Gastroesophageal sphincter (tissue), 4 donors: ENCODE results near the gene FCN1. TPM values are rescaled to one million over a fixed set of nuclear protein-coding genes. Genes with fewer than 3 reads are reported as not detected.
A peak's percentile ranks its signal among the peaks of the same experiment; 100 is the strongest.
"Not testable (repeated sequence)": the region's sequence is repeated elsewhere in the genome, so short reads cannot be mapped to it uniquely, and the experiment has no call there.

ENCODE experiments used
- ATAC-seq: fragments of 150-250 bp; one replicate; pipeline ENCODE4 v1.9.1; 2016; ENCODE audit warnings: mild to moderate bottlenecking, moderate library complexity
- H3K27ac ChIP-seq, 4 donors: fragments of 200-600 bp; sonication (generic) in 3 of 4; 1 replicate in 3 of 4; 2 replicates in 1 of 4; pipeline ENCODE4 v1.5.1; 2016 to 2019
- H3K27me3 ChIP-seq: fragments of 200-600 bp; sonication (generic); one replicate; pipeline ENCODE4 v1.5.1; 2019
- H3K36me3 ChIP-seq, 2 donors: fragments of 200-600 bp; sonication (generic); one replicate each; pipeline ENCODE4 v1.5.1; 2019; ENCODE audit warnings: control low read depth in 1 of 2
- H3K4me1 ChIP-seq, 3 donors: fragments of 200-600 bp; sonication (generic); 1 replicate in 2 of 3; 2 replicates in 1 of 3; pipeline ENCODE4 v1.5.1; 2016 to 2019; ENCODE audit warnings: control low read depth in 2 of 3
- H3K4me3 ChIP-seq, 2 donors: fragments of 200-600 bp; sonication (generic); one replicate each; pipeline ENCODE4 v1.5.1; 2019; ENCODE audit warnings: mild to moderate bottlenecking in 1 of 2, moderate library complexity in 1 of 2
- H3K9me3 ChIP-seq, 3 donors: fragments of 200-600 bp; sonication (generic); one replicate each; pipeline ENCODE4 v1.5.1; 2017 to 2019; ENCODE audit warnings: control low read depth in 2 of 3
- EP300 ChIP-seq: sonication (generic); formaldehyde crosslinking; IDR thresholded peaks from one replicate; pipeline ENCODE4 v1.6.1; 2017; ENCODE audit warnings: antibody characterized with exemption, mild to moderate bottlenecking
- POLR2A ChIP-seq, 2 donors: fragments of 450-650 bp; IDR thresholded peaks; one replicate each; pipeline ENCODE4 v1.6.1; 2017; ENCODE audit warnings: antibody characterized with exemption in 2 of 2, mild to moderate bottlenecking in 2 of 2, moderate library complexity in 1 of 2
- POLR2AphosphoS5 ChIP-seq: sonication (generic); formaldehyde crosslinking; IDR thresholded peaks from one replicate; pipeline ENCODE4 v1.6.1; 2017; ENCODE audit warnings: antibody characterized with exemption
- WGBS, 2 donors: methylation state at CpG; one replicate each; pipeline ENCODE4 v1.1.5; 2018; ENCODE audit warnings: low coverage in 1 of 2; 5-methylcytosine and 5-hydroxymethylcytosine counted together
- small RNA-seq, 4 donors: library from RNA; depleted of rRNA; stranded (forward); fragments of <200 nt; gene quantifications; one replicate each; pipeline ENCODE3, GENCODE V24; 2016
- total RNA-seq, 4 donors: library from RNA; depleted of rRNA; stranded (reverse); fragments of >200 nt; gene quantifications; one replicate each; pipeline ENCODE4 v1.1.0, GENCODE V29; 2016
- TF ChIP-seq, protein P1 (sequence below), 4 experiments: fragments of 200-600 bp in 2 of 4; fragments of 450-650 bp in 2 of 4; sonication (generic) in 1 of 4; IDR thresholded peaks; one replicate each; pipeline ENCODE4 v1.5.1; 2017 to 2019; ENCODE audit warnings: antibody characterized with exemption in 4 of 4, mild to moderate bottlenecking in 2 of 4, moderate library complexity in 2 of 4

Gene FCN1
- total RNA-seq, 4 donors from 2014 or later: 0.31 to 9.4 (median 3.2) TPM

DNA sequence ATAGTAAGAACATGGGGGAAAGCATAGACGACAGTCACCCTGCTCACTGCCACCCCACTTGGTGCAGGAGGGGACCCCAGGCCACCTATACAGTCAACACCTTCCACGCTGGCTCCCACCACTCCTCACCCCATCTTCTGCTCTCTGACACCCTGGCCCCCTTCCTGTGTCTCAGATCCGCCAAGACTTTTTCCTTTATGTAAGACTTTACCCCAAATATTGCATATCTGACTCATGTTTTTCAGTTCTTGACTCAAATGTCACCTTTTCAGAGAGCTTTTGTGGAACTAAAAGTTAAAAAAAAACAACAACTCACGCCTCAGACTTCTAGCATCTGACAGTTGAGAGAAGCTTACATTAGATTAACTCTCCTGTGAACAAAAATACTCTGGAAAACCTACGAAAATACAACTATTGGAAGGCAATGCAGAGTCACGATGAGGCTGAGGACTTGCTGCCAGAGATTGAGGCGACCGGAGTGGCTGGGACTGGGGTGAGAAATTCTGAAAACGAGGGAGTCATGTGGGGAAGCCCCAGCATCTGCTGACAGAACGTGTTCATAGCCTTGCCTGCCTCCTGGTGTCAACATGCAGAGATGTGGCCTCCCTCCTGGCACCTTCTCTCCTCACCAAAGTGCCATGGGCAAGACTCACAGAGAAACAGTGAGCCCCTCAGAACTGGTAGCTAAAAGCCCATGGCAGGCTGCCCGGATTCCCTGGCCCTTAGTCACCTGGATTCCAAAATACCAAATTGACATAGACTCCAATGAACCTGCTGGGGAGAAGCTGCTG, 59.5 kb downstream of the FCN1 start:
- no peak for ATAC-seq
- Histone ChIP-seq H3K4me3 (no peak overlapping the region), H3K4me1 (peaks cover 0 to 7% (median 0%) of the 10 kb centered on the region in 3 donors), H3K27me3 (peaks cover 23% of the 10 kb centered on the region), H3K27ac (no peak overlapping the region), H3K36me3 (no peaks in the 10 kb centered on the region), H3K9me3 (no peaks in the 10 kb centered on the region)
- 47 to 50% methylated on average over 6 to 9 of the region's 11 CpGs for WGBS, 2 donors
- no peak for TF ChIP-seq EP300
- TF ChIP-seq, protein P1, sequence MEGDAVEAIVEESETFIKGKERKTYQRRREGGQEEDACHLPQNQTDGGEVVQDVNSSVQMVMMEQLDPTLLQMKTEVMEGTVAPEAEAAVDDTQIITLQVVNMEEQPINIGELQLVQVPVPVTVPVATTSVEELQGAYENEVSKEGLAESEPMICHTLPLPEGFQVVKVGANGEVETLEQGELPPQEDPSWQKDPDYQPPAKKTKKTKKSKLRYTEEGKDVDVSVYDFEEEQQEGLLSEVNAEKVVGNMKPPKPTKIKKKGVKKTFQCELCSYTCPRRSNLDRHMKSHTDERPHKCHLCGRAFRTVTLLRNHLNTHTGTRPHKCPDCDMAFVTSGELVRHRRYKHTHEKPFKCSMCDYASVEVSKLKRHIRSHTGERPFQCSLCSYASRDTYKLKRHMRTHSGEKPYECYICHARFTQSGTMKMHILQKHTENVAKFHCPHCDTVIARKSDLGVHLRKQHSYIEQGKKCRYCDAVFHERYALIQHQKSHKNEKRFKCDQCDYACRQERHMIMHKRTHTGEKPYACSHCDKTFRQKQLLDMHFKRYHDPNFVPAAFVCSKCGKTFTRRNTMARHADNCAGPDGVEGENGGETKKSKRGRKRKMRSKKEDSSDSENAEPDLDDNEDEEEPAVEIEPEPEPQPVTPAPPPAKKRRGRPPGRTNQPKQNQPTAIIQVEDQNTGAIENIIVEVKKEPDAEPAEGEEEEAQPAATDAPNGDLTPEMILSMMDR (IDR thresholded peaks at IDR 0.05): peak in 1 of 4 experiments; percentile 5

DNA sequence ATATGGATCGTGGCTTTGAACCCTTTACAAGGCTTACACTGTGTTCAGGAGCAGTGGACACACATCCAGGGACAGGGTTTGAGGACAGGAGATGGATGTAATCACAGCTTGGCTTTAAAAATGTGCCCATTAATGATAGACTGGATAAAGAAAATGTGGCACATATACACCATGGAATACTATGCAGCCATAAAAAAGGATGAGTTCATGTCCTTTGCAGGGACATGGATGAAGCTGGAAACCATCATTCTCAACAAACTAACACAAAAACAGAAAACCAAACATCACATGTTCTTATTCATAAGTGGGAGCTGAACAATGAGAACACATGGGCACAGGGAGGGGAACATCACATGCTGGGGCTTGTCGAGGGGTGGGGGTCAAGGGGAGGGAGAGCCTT, 60.3 kb downstream of the FCN1 start:
- not testable (repeated sequence) for H3K36me3 ChIP-seq, H3K27ac ChIP-seq, H3K9me3 ChIP-seq, H3K4me3 ChIP-seq, ATAC-seq
- Histone ChIP-seq H3K4me1 (peaks cover 0 to 15% (median 0%) of the 10 kb centered on the region in 3 donors), H3K27me3 (peaks cover 23% of the 10 kb centered on the region)
- WGBS, 2 donors: 100% methylated on average over 1 to 2 of the region's 2 CpGs

DNA sequence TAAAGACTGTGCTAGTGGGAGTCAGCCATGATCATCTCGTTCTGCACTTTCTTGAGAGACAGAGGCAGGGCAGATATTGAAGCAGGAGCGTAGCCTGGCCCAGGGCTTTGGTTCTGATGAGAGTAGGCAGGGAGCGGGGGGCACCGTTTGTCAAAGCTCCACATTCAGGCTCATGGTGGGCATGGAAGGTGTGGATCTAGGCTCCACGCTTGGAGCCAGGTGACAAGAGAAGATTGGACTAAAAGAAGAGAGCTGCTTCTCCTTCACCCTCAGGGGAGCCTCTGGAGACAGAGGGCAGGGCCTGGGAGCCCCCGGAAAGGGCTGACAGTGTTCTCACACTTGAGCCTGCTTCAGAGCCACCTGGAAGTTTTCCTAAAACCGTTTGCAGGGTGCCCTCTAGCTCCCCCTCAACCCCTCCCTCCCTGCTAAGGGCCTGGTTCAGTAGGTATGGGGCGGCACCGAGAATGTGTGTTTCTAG, 61.8 kb downstream of the FCN1 start:
- WGBS, 2 donors: 69% methylated on average over 6 of the region's 9 CpGs; no CpG with 5 or more reads in 1 of the 2 donors
- Histone ChIP-seq H3K27me3 (peaks cover 23% of the 10 kb centered on the region), H3K36me3 (no peaks in the 10 kb centered on the region), H3K4me3 (no peak overlapping the region), H3K4me1 (peaks cover 0 to 15% (median 0%) of the 10 kb centered on the region in 3 donors), H3K27ac (no peak overlapping the region), H3K9me3 (no peaks in the 10 kb centered on the region)
- TF ChIP-seq, protein P1 (IDR thresholded peaks at IDR 0.05): no peak
- TF ChIP-seq POLR2AphosphoS5 (no peak), POLR2A (IDR thresholded peaks at IDR 0.05) (no peak), EP300 (no peak)
- ATAC-seq: no peak

Small RNAs within 50 kb of the gene (small RNA-seq; reads per million reads assigned to genes)
- gene AL603650.1: 0 reads per million in 4 donors

Other genes with a start within 250 kb of the FCN1 start
- not detected for gene FCN2, start 37.1 kb downstream of the FCN1 start, total RNA-seq
- 10 to 100 TPM; 13.5 to 32.8 (median 25.6) TPM for gene OLFM1, start 169.8 kb upstream of the FCN1 start, total RNA-seq